Thymus (tissue), 11 donors: ENCODE measurements around the gene SHOX. TPM values are rescaled to one million over a fixed set of nuclear protein-coding genes. Genes with fewer than 3 reads are reported as not detected.

Source experiments
- DNase-seq, 9 donors: peaks; one replicate each; pipeline ENCODE4 v3.0.0-alpha.2; 2013; ENCODE audit warnings: low spot score in 9 of 9, low read depth in 6 of 9, missing footprints in 1 of 9
- H3K27ac ChIP-seq, 2 donors: one replicate each; pipeline ENCODE4 v1.5.1; 2013; ENCODE audit warnings: control low read depth in 1 of 2, low read depth in 1 of 2, low read length in 1 of 2, mild to moderate bottlenecking in 1 of 2, moderate library complexity in 1 of 2
- H3K27me3 ChIP-seq, 2 donors: one replicate each; pipeline ENCODE4 v1.5.1; 2013; ENCODE audit warnings: low read length in 1 of 2; ENCODE audit not compliant: control insufficient read depth in 2 of 2, insufficient read depth in 1 of 2
- H3K36me3 ChIP-seq, 2 donors: one replicate each; pipeline ENCODE4 v1.5.1; 2013; ENCODE audit warnings: low read length in 1 of 2, mild to moderate bottlenecking in 1 of 2, moderate library complexity in 1 of 2; ENCODE audit not compliant: control insufficient read depth in 2 of 2, insufficient read depth in 2 of 2
- H3K4me1 ChIP-seq, 2 donors: one replicate each; pipeline ENCODE4 v1.5.1; 2013; ENCODE audit warnings: low read length in 2 of 2; ENCODE audit not compliant: control insufficient read depth in 2 of 2, insufficient read depth in 2 of 2
- H3K4me3 ChIP-seq, 2 donors: one replicate each; pipeline ENCODE4 v1.5.1; 2013; ENCODE audit warnings: low read length in 2 of 2, control low read depth in 1 of 2, mild to moderate bottlenecking in 1 of 2
- H3K9me3 ChIP-seq, 2 donors: one replicate each; pipeline ENCODE4 v1.5.1; 2013; ENCODE audit warnings: low read length in 1 of 2, mild to moderate bottlenecking in 1 of 2; ENCODE audit not compliant: control insufficient read depth in 2 of 2, insufficient read depth in 1 of 2
- WGBS: extraction: QIAGEN DNeasy Blood & Tissue Kit; methylation state at CpG from one replicate; pipeline ENCODE4 v1.1.7; 2013; 5-methylcytosine and 5-hydroxymethylcytosine counted together
- polyA plus RNA-seq: library from polyadenylated mRNA; stranded (reverse); fragments of 200-250 nt; gene quantifications from one replicate; pipeline ENCODE4 v1.2.3, GENCODE V29; 2013
- total RNA-seq: library from RNA; stranded (reverse); fragments of 120-200 nt; gene quantifications from one replicate; pipeline ENCODE4 v1.2.4, GENCODE V29; 2013
- donor health status: healthy.

The SHOX gene
- total and polyA plus RNA-seq, 2 donors = 0.02 TPM; not detected in 1

GRCh38 chrX:633985-634958, 3.7 kb downstream of the SHOX start:
- Histone ChIP-seq H3K27me3 (peaks cover 85 to 92% of the 10 kb centered on the region in 2 donors), H3K27ac (no peak overlapping the region), H3K4me1 (no peaks in the 10 kb centered on the region), H3K36me3 (no peaks in the 10 kb centered on the region), H3K9me3 (no peaks in the 10 kb centered on the region), H3K4me3 (no peak overlapping the region)
- no peak for DNase-seq
- 8% methylated on average over 84 of the region's 84 CpGs for WGBS

DNA sequence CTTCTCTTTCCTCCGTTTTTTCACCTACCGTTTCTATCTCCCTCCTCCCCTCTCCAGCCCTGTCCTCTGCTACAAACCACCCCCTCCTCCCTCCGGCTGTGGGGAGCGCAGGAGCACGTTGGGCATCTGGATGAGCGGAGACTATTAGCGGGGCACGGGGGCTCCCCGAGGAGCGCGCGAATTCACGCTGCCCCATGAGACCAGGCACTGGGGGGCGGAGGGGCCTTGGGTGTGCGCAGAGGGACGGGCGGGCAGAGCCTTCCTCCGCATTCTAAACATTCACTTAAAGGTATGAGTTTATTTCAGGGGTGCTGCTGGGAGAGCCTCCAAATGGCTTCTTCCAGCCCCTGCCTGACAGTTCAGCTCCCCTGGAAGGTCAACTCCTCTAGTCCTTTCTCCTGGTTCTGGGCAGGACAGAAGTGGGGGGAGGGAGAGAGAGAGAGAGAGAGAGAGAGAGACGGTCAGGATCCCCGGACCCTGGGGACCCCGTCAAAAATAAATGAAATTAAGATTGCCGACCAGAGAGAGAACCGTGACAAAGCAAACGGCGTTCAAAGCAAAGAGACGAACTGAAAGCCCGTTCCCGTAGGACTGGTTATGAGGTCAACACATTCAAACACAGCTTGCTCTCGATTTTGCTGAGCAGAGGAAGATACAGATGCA, 5.0 kb downstream of the SHOX start:
- H3K27me3 ChIP-seq = peaks cover 75 to 90% of the 10 kb centered on the region in 2 donors

DNA sequence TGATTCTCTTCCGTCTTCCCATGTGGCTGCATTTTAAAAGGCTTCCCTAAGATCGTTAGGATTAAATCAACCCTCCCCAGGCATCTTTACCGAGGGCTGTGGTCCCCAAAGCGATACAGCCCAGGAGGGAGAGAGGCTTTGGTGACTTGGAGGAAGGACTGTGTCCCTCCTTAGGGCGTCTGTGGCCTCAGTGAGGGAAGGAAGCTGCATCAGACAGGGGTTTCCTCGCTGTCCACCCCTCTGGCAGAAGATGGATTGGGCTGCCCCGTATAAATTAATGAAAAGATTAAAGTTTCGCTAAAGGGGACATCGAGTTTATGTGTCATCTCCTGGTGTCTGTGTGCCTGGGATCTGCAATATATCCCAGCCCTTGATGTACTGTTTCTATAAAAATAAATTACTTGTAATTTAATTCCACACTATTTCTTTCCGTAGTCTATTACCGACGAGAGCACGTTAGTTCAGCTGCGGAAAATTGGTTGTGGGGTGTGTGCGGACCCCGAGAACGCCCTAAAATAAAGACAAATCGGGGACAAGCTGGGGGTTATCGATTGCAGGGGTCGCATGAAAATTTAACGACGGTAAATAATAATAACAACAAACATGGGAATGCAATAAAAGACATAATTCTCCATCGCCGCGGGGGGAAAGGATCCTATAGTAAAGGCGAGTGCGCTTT, 6.5 kb downstream of the SHOX start:
- DNase-seq = no peak
- H3K4me1 ChIP-seq = no peaks in the 10 kb centered on the region
- no peak overlapping the region for H3K4me3 ChIP-seq
- H3K9me3 ChIP-seq = no peaks in the 10 kb centered on the region
- 5% methylated on average over 27 of the region's 27 CpGs for WGBS
- no peak overlapping the region for H3K27ac ChIP-seq
- H3K27me3 ChIP-seq = peaks cover 65 to 87% of the 10 kb centered on the region in 2 donors
- no peaks in the 10 kb centered on the region for H3K36me3 ChIP-seq

More for the DNA sequence above, 5.0 kb downstream of the SHOX start:
- Histone ChIP-seq H3K4me3 (no peak overlapping the region), H3K36me3 (no peaks in the 10 kb centered on the region), H3K9me3 (no peaks in the 10 kb centered on the region), H3K4me1 (no peaks in the 10 kb centered on the region), H3K27ac (no peak overlapping the region)
- DNase-seq = no peak
- WGBS = 9% methylated on average over 29 of the region's 29 CpGs

DNA sequence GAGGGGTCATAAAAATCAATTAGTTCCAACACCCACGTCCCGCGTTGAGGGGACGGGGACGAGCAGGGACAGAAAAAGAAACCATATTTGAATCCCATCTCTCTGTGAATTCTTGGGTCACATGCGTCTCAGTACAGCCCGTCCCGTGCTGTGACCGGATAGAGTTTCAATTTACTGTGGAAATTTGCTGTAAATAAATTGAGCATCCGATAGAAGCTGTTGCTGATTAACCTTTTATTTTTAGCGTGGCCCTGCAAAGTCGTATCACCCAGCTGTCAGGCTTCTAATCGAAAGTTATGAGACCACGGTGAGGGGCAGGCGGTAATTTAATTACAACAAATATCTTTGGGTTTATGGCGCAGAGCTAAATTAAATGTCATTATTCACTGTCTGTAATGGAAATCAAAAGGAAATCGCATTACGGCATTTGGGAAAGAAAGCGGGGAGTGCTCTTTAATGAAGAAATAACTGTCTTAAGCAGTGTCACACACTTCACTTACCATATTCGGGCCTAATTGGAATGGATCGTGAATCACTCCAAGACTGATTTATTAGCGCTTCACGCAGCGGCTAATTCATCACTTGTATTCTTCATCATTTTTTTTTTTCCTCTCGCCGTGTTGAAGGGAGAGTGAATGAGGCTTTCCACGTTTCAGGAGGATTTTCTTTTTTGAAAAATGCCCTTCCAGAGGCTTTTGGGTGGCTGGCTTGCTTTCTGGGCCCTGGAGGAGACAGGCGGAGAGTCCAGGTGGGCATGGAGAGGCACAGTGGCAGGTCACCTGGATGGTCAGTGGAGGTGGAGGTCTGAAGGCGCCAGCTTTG, 7.3 kb downstream of the SHOX start:
- Histone ChIP-seq H3K27me3 (peaks cover 60 to 87% of the 10 kb centered on the region in 2 donors), H3K4me3 (no peak overlapping the region), H3K9me3 (no peaks in the 10 kb centered on the region), H3K27ac (no peak overlapping the region), H3K4me1 (no peaks in the 10 kb centered on the region), H3K36me3 (no peaks in the 10 kb centered on the region)
- WGBS = 7% methylated on average over 29 of the region's 29 CpGs
- DNase-seq = no peak

GRCh38 chrX:638482-639131, 8.0 kb downstream of the SHOX start:
- DNase-seq = no peak
- no peaks in the 10 kb centered on the region for H3K9me3 ChIP-seq
- H3K4me3 ChIP-seq = no peak overlapping the region
- H3K4me1 ChIP-seq = no peaks in the 10 kb centered on the region
- H3K36me3 ChIP-seq = no peaks in the 10 kb centered on the region
- H3K27me3 ChIP-seq = peaks cover 53 to 85% of the 10 kb centered on the region in 2 donors
- WGBS = 8% methylated on average over 18 of the region's 18 CpGs
- no peak overlapping the region for H3K27ac ChIP-seq

DNA sequence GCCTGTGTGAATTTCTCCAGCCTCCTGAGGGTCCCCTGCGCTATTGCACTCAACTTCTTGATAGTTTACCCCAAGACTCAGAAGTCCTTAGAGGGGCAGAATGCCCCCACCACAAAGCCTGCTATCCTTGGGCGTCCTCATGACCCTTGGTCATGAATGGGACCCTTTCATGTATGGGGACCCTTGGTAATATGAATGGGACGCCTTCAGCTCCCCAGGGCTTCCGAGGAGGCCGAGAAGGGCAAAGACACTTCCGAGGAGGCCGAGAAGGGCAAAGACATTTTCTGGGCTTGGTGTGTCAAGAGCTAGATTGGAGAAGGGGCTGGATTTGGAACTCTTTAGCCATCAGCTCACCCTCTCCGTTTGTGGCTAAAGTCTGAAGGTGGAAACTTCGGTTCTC, 8.6 kb downstream of the SHOX start:
- WGBS = 6% methylated on average over 9 of the region's 9 CpGs
- H3K27me3 ChIP-seq = peaks cover 48 to 85% of the 10 kb centered on the region in 2 donors

GRCh38 chrX:640641-641040, 10.1 kb downstream of the SHOX start:
- WGBS = 19% methylated on average over 10 of the region's 10 CpGs
- H3K27me3 ChIP-seq = peaks cover 38 to 82% of the 10 kb centered on the region in 2 donors
- no peak for DNase-seq

More for the DNA sequence above, 8.6 kb downstream of the SHOX start:
- no peaks in the 10 kb centered on the region for H3K9me3 ChIP-seq
- H3K27ac ChIP-seq = no peak overlapping the region
- DNase-seq = no peak
- no peaks in the 10 kb centered on the region for H3K4me1 ChIP-seq
- no peak overlapping the region for H3K4me3 ChIP-seq
- no peaks in the 10 kb centered on the region for H3K36me3 ChIP-seq

More at GRCh38 chrX:640641-641040, 10.1 kb downstream of the SHOX start:
- no peaks in the 10 kb centered on the region for H3K36me3 ChIP-seq
- no peaks in the 10 kb centered on the region for H3K9me3 ChIP-seq
- no peaks in the 10 kb centered on the region for H3K4me1 ChIP-seq
- no peak overlapping the region for H3K27ac ChIP-seq
- H3K4me3 ChIP-seq = no peak overlapping the region
